ENCODE measurements around the gene TSSK6. TPM values are rescaled to one million over a fixed set of nuclear protein-coding genes. Genes with fewer than 3 reads are reported as not detected.

Gene TSSK6
- total RNA-seq (1.2 TPM), polyA plus RNA-seq (3.0 TPM)
- long read RNA-seq, donor 1 = 0 reads
- long read RNA-seq, donor 2, partial matches to known transcripts = 123 of 1,045 reads
- long read RNA-seq, donor 2, other reads (novel, unspliced or antisense) = 922 of 1,045 reads
- long read RNA-seq, donor 3, partial matches to known transcripts = 0 of 1 reads
- long read RNA-seq, donor 3, other reads (novel, unspliced or antisense) = 0 of 1 reads
- long read RNA-seq, donor 4, partial matches to known transcripts = 0 of 2 reads
- long read RNA-seq, donor 4, other reads (novel, unspliced or antisense) = 0 of 2 reads
- long read RNA-seq, donor 5, partial matches to known transcripts = 0 of 1 reads
- long read RNA-seq, donor 5, other reads (novel, unspliced or antisense) = 0 of 1 reads
- long read RNA-seq, donor 6, partial matches to known transcripts = 0 of 1 reads
- long read RNA-seq, donor 6, other reads (novel, unspliced or antisense) = 0 of 1 reads
- long read RNA-seq, donor 7 = 0 reads
- long read RNA-seq, donor 8, partial matches to known transcripts = 0 of 1 reads
- long read RNA-seq, donor 8, other reads (novel, unspliced or antisense) = 0 of 1 reads
- long read RNA-seq, donor 9, partial matches to known transcripts = 0 of 2 reads
- long read RNA-seq, donor 9, other reads (novel, unspliced or antisense) = 0 of 2 reads
- long read RNA-seq, donor 10 = 0 reads

GRCh38 chr19:19514881-19515641 lies at the start of gene TSSK6:
TSS of gene TSSK6 (minus strand) at chr19:19515548. CDS start at chr19:19515427, 121 bp downstream.
- Histone ChIP-seq H3K27ac (ENCODE audit: low read depth in 1 of 2, low read length in 1 of 2) (peak within 1 kb of the TSS; percentile 53 to 86), H3K9me3 (ENCODE audit: control insufficient read depth in 2 of 2, insufficient read depth in 1 of 2, low read length in 1 of 2) (peaks cover 3 to 17% of the 10 kb centered on the region in 2 donors), H3K4me3 (ENCODE audit: low read length in 2 of 2) (peak within 1 kb of the TSS; percentile 54 to 75), H3K27me3 (ENCODE audit: control insufficient read depth in 2 of 2, insufficient read depth in 1 of 2, low read length in 1 of 2) (peaks cover 0 to 8% of the 10 kb centered on the region in 2 donors), H3K4me1 (ENCODE audit: control insufficient read depth in 2 of 2, insufficient read depth in 2 of 2, low read length in 2 of 2) (peaks cover 14 to 20% of the 10 kb centered on the region in 2 donors), H3K36me3 (ENCODE audit: control insufficient read depth in 2 of 2, insufficient read depth in 2 of 2, low read length in 1 of 2) (peaks cover 10 to 13% of the 10 kb centered on the region in 2 donors)
- WGBS = 92% methylated on average over 74 of the region's 74 CpGs
- no peak for DNase-seq (ENCODE audit: low read depth in 6 of 9, low spot score in 9 of 9)

- Histone ChIP-seq H3K27ac (ENCODE audit: low read depth in 1 of 2, low read length in 1 of 2) (no peak overlapping the region), H3K4me1 (ENCODE audit: control insufficient read depth in 2 of 2, insufficient read depth in 2 of 2, low read length in 2 of 2) (no peaks in the 10 kb centered on the region), H3K27me3 (ENCODE audit: control insufficient read depth in 2 of 2, insufficient read depth in 1 of 2, low read length in 1 of 2) (no peaks in the 10 kb centered on the region), H3K36me3 (ENCODE audit: control insufficient read depth in 2 of 2, insufficient read depth in 2 of 2, low read length in 1 of 2) (peaks cover 11 to 35% of the 10 kb centered on the region in 2 donors), H3K4me3 (ENCODE audit: low read length in 2 of 2) (no peak overlapping the region), H3K9me3 (ENCODE audit: control insufficient read depth in 2 of 2, insufficient read depth in 1 of 2, low read length in 1 of 2) (no peaks in the 10 kb centered on the region)
- WGBS = 97% methylated on average over 17 of the region's 17 CpGs
- no peak for DNase-seq (ENCODE audit: low read depth in 6 of 9, low spot score in 9 of 9)
These were observed 48.0 kb upstream of the TSSK6 start for GRCh38 chr19:19563348-19563848.

GRCh38 chr19:19562665-19563347 lies 47.5 kb upstream of the TSSK6 start:
- Histone ChIP-seq H3K4me3 (ENCODE audit: low read length in 2 of 2) (no peak overlapping the region), H3K4me1 (ENCODE audit: control insufficient read depth in 2 of 2, insufficient read depth in 2 of 2, low read length in 2 of 2) (no peaks in the 10 kb centered on the region), H3K36me3 (ENCODE audit: control insufficient read depth in 2 of 2, insufficient read depth in 2 of 2, low read length in 1 of 2) (peaks cover 11 to 35% of the 10 kb centered on the region in 2 donors), H3K27ac (ENCODE audit: low read depth in 1 of 2, low read length in 1 of 2) (no peak overlapping the region), H3K27me3 (ENCODE audit: control insufficient read depth in 2 of 2, insufficient read depth in 1 of 2, low read length in 1 of 2) (no peaks in the 10 kb centered on the region), H3K9me3 (ENCODE audit: control insufficient read depth in 2 of 2, insufficient read depth in 1 of 2, low read length in 1 of 2) (no peaks in the 10 kb centered on the region)
- WGBS = 92% methylated on average over 17 of the region's 17 CpGs
- peak in 1 of 9 donors; percentile 45 for DNase-seq (ENCODE audit: low read depth in 6 of 9, low spot score in 9 of 9)

GRCh38 chr19:19561946-19562664 lies 46.8 kb upstream of the TSSK6 start:
- Histone ChIP-seq H3K36me3 (ENCODE audit: control insufficient read depth in 2 of 2, insufficient read depth in 2 of 2, low read length in 1 of 2) (peaks cover 11 to 28% of the 10 kb centered on the region in 2 donors), H3K9me3 (ENCODE audit: control insufficient read depth in 2 of 2, insufficient read depth in 1 of 2, low read length in 1 of 2) (no peaks in the 10 kb centered on the region), H3K27ac (ENCODE audit: low read depth in 1 of 2, low read length in 1 of 2) (no peak overlapping the region), H3K4me3 (ENCODE audit: low read length in 2 of 2) (no peak overlapping the region), H3K27me3 (ENCODE audit: control insufficient read depth in 2 of 2, insufficient read depth in 1 of 2, low read length in 1 of 2) (no peaks in the 10 kb centered on the region), H3K4me1 (ENCODE audit: control insufficient read depth in 2 of 2, insufficient read depth in 2 of 2, low read length in 2 of 2) (no peaks in the 10 kb centered on the region)
- DNase-seq (ENCODE audit: low read depth in 6 of 9, low spot score in 9 of 9) = no peak
- WGBS = 94% methylated on average over 26 of the region's 26 CpGs

GRCh38 chr19:19559931-19560330 lies 44.6 kb upstream of the TSSK6 start:
- no peak for DNase-seq (ENCODE audit: low read depth in 6 of 9, low spot score in 9 of 9)
- 69% methylated on average over 4 of the region's 4 CpGs for whole genome bisulfite sequencing
- peaks cover 8 to 22% of the 10 kb centered on the region in 2 donors for H3K36me3 ChIP-seq (ENCODE audit: control insufficient read depth in 2 of 2, insufficient read depth in 2 of 2, low read length in 1 of 2)
- H3K9me3 ChIP-seq (ENCODE audit: control insufficient read depth in 2 of 2, insufficient read depth in 1 of 2, low read length in 1 of 2) = no peaks in the 10 kb centered on the region
- no peaks in the 10 kb centered on the region for H3K4me1 ChIP-seq (ENCODE audit: control insufficient read depth in 2 of 2, insufficient read depth in 2 of 2, low read length in 2 of 2)
- H3K27ac ChIP-seq (ENCODE audit: low read depth in 1 of 2, low read length in 1 of 2) = no peak overlapping the region
- no peaks in the 10 kb centered on the region for H3K27me3 ChIP-seq (ENCODE audit: control insufficient read depth in 2 of 2, insufficient read depth in 1 of 2, low read length in 1 of 2)
- H3K4me3 ChIP-seq (ENCODE audit: low read length in 2 of 2) = no peak overlapping the region

- no peaks in the 10 kb centered on the region for H3K27me3 ChIP-seq (ENCODE audit: control insufficient read depth in 2 of 2, insufficient read depth in 1 of 2, low read length in 1 of 2)
- WGBS = 97% methylated on average over 16 of the region's 16 CpGs
- H3K4me3 ChIP-seq (ENCODE audit: low read length in 2 of 2) = no peak overlapping the region
- H3K4me1 ChIP-seq (ENCODE audit: control insufficient read depth in 2 of 2, insufficient read depth in 2 of 2, low read length in 2 of 2) = no peaks in the 10 kb centered on the region
- H3K36me3 ChIP-seq (ENCODE audit: control insufficient read depth in 2 of 2, insufficient read depth in 2 of 2, low read length in 1 of 2) = peaks cover 4 to 18% of the 10 kb centered on the region in 2 donors
- H3K9me3 ChIP-seq (ENCODE audit: control insufficient read depth in 2 of 2, insufficient read depth in 1 of 2, low read length in 1 of 2) = no peaks in the 10 kb centered on the region
- DNase-seq (ENCODE audit: low read depth in 6 of 9, low spot score in 9 of 9) = no peak
- H3K27ac ChIP-seq (ENCODE audit: low read depth in 1 of 2, low read length in 1 of 2) = no peak overlapping the region
These were observed 43.3 kb upstream of the TSSK6 start for GRCh38 chr19:19558636-19559035.

GRCh38 chr19:19558055-19558454 lies 42.7 kb upstream of the TSSK6 start:
- 90% methylated on average over 15 of the region's 15 CpGs for WGBS

More at GRCh38 chr19:19558055-19558454, 42.7 kb upstream of the TSSK6 start:
- no peaks in the 10 kb centered on the region for H3K4me1 ChIP-seq (ENCODE audit: control insufficient read depth in 2 of 2, insufficient read depth in 2 of 2, low read length in 2 of 2)
- no peak overlapping the region for H3K4me3 ChIP-seq (ENCODE audit: low read length in 2 of 2)
- DNase-seq (ENCODE audit: low read depth in 6 of 9, low spot score in 9 of 9) = no peak
- no peaks in the 10 kb centered on the region for H3K27me3 ChIP-seq (ENCODE audit: control insufficient read depth in 2 of 2, insufficient read depth in 1 of 2, low read length in 1 of 2)
- no peaks in the 10 kb centered on the region for H3K9me3 ChIP-seq (ENCODE audit: control insufficient read depth in 2 of 2, insufficient read depth in 1 of 2, low read length in 1 of 2)
- peaks cover under 1 to 14% of the 10 kb centered on the region in 2 donors for H3K36me3 ChIP-seq (ENCODE audit: control insufficient read depth in 2 of 2, insufficient read depth in 2 of 2, low read length in 1 of 2)
- H3K27ac ChIP-seq (ENCODE audit: low read depth in 1 of 2, low read length in 1 of 2) = no peak overlapping the region

Measured in thymus (tissue), 14 donors.